T-helper 1 cell treated with Interleukin-12 subunit alpha and Interleukin-12 subunit beta and Interleukin-4 antibody, amounts not matched to agents 30 ng/mL and 1 ng/mL, for 36 hours (primary cell): Measurements from ENCODE around the gene NME9. TPM values are rescaled to one million over a fixed set of nuclear protein-coding genes. Genes with fewer than 3 reads are reported as not detected.

Experiments used
- intact Hi-C: fragments of 100-400 bp; cut with micrococcal nuclease; formaldehyde crosslinking; loops from one replicate; pipeline ENCODE4 v1.15.1; 2024
- total RNA-seq: library from RNA; stranded (reverse); gene quantifications from 2 replicates; pipeline ENCODE4 v1.2.3, GENCODE V29; 2022

The NME9 gene
- total RNA-seq, 1 donor from 2014 or later: not detected

GRCh38 chr3:138336454-138336999 is 6.9 kb upstream of the NME9 start:
- intact Hi-C loops: no loop called here

DNA sequence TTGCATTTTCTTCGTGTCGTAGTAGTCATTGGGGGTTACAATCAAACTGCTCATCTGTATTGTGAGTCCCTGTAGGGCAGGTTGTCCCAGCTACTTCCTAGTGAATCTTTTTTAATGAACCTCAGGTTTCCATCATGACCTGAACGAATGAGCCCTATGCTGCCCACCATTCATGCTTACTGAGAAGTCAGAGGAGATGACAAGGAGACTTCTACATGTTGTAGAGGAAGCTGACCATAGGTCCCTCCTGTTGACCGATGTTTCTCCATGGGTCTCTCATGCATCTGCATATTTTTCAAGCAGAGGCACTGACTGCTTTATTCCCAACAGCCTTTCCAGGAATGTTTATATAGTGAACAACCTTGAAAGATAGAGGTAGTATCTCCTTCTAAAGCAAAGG is 5.0 kb upstream of the NME9 start:
- intact Hi-C loops: loop anchor here (5.0 kb wide), 2 partner anchors 98 to 1008 kb away; partner anchors contain the start of genes ESYT3 and MRPS22

DNA sequence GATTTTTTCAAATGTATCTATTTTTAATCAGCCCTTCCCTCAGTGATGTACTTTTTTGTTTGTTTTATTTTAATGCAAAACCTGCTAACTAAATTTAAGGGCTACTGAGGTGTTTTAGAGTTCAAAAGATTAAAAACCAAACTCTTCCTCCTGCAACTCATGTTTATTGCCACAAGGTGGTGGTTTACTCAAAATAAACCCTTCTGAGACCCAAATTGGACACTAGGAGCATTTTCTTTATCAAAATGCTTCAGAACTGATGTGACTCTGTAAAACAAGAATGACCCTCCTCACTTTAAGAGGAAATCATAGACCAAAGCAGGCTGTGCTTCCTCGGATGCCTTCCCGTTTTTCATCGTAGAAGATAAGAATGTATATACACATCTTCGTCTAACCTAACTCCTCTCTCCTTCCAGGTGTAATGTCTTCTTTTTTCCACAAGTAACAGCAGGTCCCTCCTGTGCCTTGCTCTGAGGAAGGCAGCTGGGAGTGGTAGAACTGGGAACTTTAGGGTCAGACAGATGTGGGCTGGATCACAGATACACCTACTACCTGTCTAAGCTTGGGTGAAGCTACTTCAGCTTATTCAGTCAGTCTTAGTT is 2.9 kb upstream of the NME9 start:
- intact Hi-C loops: loop anchor here (1.0 to 5.0 kb wide), 3 partner anchors 100 to 1010 kb away; partner anchors contain the start of genes ESYT3 and MRPS22

DNA sequence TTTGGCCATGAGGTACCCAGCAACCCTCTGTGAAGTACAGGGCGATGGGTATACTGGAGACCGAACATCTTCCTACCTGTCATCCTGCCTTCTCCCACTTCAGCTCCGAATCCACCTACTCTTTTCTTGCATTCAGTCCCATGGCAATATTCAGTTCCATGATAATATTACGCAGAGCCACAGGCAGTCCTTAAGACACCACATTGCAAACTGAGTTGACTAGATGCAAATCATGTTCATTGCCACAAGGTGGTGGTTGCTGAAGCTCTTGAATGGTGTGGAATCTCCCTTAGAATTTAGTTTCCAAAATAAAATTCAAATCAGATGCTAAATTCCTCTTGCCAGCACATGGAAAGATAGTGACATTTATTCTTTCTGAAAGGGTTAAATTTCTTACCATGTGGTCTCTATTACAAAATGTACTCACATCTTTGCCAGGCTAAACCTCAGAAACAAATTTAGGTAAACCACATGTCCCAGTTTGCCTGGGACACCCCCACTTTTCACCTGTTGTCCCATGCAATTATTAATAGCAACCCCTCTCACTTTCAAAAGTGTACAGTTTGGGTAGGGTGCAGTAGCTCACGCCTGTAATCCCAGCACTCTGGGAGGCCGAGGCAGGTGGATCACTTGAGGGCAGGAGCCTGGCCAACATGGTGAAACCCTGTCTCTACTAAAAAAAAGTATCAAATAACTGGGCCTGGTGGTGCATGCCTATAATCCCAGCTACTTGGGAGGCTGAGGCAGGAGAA is 1.7 kb upstream of the NME9 start:
- intact Hi-C loops: loop anchor here (5.0 kb wide), 2 partner anchors 101 to 1011 kb away; partner anchors contain the start of genes ESYT3 and MRPS22

DNA sequence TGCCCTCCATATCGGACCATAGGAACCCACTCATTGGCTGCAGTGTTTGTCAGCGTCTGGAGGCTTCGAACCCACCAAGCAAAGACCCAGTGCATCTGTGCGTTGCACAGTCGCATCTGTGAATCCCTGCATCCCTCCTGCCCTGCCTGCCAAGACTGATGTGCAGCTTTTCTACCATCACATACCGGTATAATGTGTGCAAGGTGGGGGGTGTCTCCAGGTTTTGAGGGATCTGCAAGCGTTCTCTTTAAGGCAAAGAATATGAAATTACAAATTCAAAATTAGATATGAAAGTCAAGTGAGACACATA is 288 bp upstream of the NME9 start:
- intact Hi-C loops: loop anchor here (1.0 to 10.0 kb wide), 17 partner anchors 48 to 1408 kb away; partner anchors contain the start of genes ARMC8, CEP70, DBR1 and ESYT3

DNA sequence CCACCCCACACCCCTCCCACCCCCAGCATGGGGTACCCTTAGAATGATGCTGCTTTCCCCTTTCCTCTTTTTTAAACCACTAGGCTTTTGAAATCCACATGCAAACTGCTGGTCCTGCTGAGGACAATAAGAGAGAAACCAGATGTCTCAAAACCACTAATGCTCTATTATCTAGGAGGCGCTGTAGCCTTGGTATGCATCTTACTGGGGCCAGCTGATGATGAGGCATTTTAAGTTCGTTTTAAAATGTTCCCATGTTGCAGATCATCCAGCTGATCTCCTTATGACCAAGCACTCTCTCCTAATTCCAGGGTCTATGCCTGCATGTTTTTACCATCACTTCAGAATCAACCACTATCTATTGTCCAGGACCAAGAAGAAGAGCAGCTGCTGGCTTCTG is 1.3 kb downstream of the NME9 start:
- intact Hi-C loops: loop anchor here (2.0 to 10.0 kb wide), 7 partner anchors 46 to 1406 kb away; partner anchors contain the start of genes FAIM and PIK3CB

- intact Hi-C loops: loop anchor here (2.0 to 10.0 kb wide), 7 partner anchors 46 to 1406 kb away; partner anchors contain the start of genes FAIM and PIK3CB
These were observed 1.8 kb downstream of the NME9 start for GRCh38 chr3:138327831-138328230.

DNA sequence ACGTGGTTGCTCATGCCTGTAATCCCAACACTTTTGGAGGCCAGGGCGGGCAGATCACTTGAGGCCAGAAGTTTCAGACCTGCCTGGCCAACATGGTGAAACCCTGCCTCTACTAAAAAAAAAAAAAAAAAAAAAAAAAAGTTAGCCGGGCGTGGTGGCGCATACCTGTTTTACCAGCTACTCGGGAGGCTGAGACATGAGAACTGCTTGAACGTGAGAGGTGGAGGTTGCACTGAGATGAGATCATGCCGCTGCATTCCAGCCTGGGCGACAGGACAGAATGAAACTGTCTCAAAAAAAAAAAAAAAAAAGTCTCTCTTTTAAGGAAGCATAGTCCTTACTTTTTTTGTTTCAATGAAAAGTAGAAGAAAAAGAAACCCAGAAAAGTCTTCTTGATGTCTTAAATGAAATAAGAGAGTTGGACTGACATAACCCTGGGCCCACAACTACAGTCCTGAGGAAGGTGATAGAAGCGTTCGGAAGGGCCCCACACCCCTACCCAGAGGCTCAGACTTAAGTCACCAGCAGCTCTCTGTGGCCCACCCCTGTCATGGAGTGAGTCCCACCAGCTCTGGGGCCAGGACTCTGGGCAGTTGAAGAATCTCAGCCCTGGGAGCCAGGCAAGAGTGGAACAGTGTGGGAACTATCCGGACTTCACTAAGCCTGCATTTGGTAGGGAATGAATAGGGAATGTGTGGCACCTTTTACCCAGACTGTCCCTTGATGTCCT is 2.6 kb downstream of the NME9 start:
- intact Hi-C loops: loop anchor here (5.0 to 10.0 kb wide), 5 partner anchors 45 to 1405 kb away; partner anchors contain the start of genes FAIM and PIK3CB

GRCh38 chr3:138325990-138326389 is 3.7 kb downstream of the NME9 start:
- intact Hi-C loops: loop anchor here (5.0 to 10.0 kb wide), 5 partner anchors 44 to 1404 kb away; partner anchors contain the start of genes FAIM and PIK3CB

DNA sequence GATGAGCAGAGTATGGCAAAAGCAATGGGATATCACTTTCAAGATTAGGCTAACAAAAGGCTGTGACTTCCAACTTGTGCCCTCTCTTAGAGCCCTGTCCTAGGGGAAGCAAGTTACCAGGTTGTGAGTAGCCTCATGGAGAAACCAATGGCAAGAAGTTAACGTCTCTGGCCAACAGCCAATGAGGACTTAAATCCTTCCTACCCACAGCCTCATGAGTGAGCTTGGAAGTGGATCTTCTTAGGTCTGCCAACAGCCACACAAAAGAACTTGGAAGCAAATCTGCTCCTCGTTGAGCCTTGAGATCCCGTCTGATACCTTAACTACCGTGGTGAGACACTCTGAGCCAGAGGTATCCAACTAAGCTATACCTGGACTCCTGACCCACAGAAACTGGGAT is 5.7 kb downstream of the NME9 start:
- intact Hi-C loops: loop anchor here (10.0 kb wide), 1 partner anchor 511 kb away; the partner anchor contains the start of gene PIK3CB

- intact Hi-C loops: no loop called here
These were observed 12.0 kb downstream of the NME9 start for GRCh38 chr3:138317687-138318086.

GRCh38 chr3:138314751-138315150 is 14.9 kb downstream of the NME9 start:
- intact Hi-C loops: no loop called here

DNA sequence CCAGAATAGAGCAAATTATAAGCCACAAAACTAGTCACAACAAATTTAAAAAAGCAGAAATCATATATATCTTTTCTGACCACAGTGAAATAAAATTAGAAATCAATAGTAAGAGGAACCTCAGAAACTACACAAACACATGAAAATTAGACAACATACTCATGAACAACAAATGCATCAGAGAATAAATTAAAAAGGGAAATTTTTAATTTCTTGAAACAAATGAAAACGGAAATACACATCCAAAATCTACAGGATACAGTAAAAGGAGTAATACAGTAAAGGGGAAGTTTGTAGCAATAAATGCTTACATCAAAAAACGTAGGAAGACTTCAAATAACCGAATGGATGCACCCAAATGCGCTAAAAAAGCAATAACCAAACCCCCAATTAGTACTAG is 19.2 kb downstream of the NME9 start:
- intact Hi-C loops: no loop called here

DNA sequence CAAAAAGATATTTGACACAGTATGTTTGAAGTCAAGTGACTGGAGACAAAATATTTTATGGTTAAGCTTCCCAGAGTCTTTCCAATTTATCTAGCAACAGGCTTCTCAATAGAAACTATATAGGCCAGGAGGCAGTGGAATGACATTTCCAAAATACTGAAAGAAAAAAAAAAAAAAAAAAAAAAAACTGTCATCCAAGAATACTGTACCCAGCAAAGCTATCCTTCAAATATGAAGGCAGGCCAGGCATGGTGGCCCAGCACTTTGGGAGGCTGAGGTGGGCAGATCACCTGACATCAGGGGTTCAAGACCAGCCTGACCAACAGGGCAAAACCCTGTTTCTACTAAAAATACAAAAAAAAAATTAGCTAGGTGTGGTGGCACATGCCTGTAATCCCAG is 20.9 kb downstream of the NME9 start:
- intact Hi-C loops: no loop called here

DNA sequence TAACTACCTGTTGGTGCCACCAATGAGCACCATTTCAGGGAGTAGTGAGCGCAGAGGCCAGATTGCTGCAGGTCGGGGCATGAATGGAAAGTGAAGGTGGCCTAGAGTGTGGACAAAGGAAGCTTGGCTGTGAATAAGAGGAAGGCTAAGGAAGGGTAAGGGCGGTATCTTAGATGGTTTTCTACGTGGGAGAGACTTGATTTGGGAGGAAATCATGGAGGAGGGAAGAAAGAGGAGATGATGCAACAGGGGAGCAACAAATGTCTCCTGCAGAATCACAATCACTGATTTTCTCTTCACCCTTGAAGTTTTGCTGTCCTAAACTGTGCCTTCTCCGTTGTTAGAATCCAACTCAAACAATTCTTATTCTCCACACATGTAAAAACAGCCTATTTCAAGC is 21.8 kb downstream of the NME9 start:
- intact Hi-C loops: no loop called here

DNA sequence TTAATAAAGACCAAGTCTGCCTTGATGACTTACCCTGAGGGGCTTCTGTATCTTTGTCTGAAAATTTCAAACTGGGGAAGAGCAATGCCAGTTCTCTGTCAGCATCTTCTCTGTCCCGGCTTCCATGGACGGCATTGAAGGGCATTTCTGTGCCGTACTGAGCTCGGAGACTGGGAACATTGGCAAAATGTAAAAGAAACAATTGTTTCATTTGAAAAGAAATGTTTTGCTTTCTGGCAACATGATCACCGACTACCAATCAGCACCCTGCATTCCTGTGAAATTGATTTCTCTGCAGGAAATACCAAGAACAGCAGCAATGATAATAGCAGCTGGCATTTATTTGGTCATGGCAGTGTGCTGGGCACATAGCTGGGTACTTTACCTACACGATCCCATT is 26.2 kb downstream of the NME9 start:
- intact Hi-C loops: no loop called here

DNA sequence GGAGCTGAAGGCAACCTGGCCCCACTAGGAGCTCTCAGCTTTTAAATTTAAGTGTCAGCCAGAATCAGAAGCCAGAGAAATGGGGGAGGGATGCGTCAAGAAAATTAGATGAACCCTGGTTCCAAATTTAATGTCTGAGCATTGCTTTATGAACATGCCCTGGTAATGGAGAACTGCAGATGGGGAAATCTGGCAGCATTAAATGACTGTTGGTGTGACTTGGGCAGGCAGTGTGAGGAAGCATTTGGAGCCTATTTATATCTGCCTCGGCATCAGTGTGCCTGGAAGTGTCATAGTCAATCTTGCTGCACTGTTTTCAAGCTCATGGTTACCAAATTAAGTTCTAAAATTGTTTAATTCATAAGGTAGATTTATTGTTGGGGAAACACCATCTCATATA is 29.0 kb downstream of the NME9 start:
- intact Hi-C loops: loop anchor here (1.0 kb wide), 1 partner anchor 49 kb away; no protein-coding TSS in a partner anchor

GRCh38 chr3:138297876-138298275 is 31.8 kb downstream of the NME9 start:
- intact Hi-C loops: no loop called here

- intact Hi-C loops: no loop called here
These were observed 32.5 kb downstream of the NME9 start for GRCh38 chr3:138297059-138297607.

- intact Hi-C loops: no loop called here
These were observed 33.0 kb downstream of the NME9 start for GRCh38 chr3:138296639-138297038.

DNA sequence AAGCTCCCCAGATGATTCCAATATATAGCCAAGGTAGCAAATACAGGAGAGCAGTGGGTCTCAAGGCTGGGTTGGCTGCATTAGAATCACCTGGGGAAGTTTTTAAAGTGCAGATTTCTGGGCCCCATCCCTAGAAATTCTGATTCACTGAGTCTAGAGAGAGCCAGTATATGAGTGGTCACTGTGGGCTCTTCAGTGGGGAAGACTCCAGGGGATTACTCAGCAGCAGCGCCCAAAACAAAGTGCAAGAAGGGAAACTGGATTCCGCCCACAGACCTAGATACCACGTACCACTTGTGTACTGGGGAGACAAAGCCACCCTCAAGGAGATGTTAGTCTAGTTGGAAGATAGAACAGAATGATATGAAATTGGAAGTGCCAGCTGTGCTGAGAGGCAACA is 40.0 kb downstream of the NME9 start:
- intact Hi-C loops: no loop called here
